Activated B cell treated with CpG ODN at 0.5 μM for 24 hours (primary cell): ENCODE data around the gene SOX3. TPM values are rescaled to one million over a fixed set of nuclear protein-coding genes. Genes with fewer than 3 reads are reported as not detected.

Source experiments
- ATAC-seq: fragments of 200-7000 bp; cut with Tn5 transposase; one replicate; pipeline ENCODE4 v1.10.0; 2021; ENCODE audit warnings: low read depth, mild to moderate bottlenecking, moderate library complexity
- CTCF ChIA-PET: fragments of 350-600 bp; sonication (Branson Sonifier 250); formaldehyde crosslinking; loops from one replicate; lab custom pipeline; 2021; ENCODE audit warnings: antibody characterized with exemption; lab: Charles Lee
- POLR2A ChIA-PET: fragments of 350-600 bp; sonication (Branson Sonifier 250); formaldehyde crosslinking; loops from one replicate; lab custom pipeline; 2021; ENCODE audit warnings: antibody characterized with exemption; lab: Charles Lee
- DNase-seq: peaks from one replicate; pipeline ENCODE4 v3.0.0; 2022
- H3K27ac Mint-ChIP-seq: one replicate; pipeline ENCODE4 v1.8.0; 2020; ENCODE audit warnings: mixed read lengths
- H3K27me3 Mint-ChIP-seq: one replicate; pipeline ENCODE4 v1.8.0; 2021; ENCODE audit warnings: mixed read lengths
- H3K36me3 Mint-ChIP-seq: one replicate; pipeline ENCODE4 v1.8.0; 2021; ENCODE audit warnings: low read depth, mixed read lengths
- H3K4me1 Mint-ChIP-seq: one replicate; pipeline ENCODE4 v1.8.0; 2021; ENCODE audit warnings: mixed read lengths
- H3K4me3 Mint-ChIP-seq: one replicate; pipeline ENCODE4 v1.8.0; 2020; ENCODE audit warnings: mild to moderate bottlenecking, mixed read lengths
- H3K9me3 Mint-ChIP-seq: one replicate; pipeline ENCODE4 v1.8.0; 2020; ENCODE audit warnings: mixed read lengths
- CTCF ChIP-seq: fragments of 200-600 bp; IDR thresholded peaks from one replicate; pipeline ENCODE4 v1.8.0; 2022; ENCODE audit warnings: antibody characterized with exemption, mild to moderate bottlenecking
- intact Hi-C: fragments of 100-400 bp; cut with micrococcal nuclease; formaldehyde crosslinking; loops from one replicate; pipeline ENCODE4 v1.15.1; 2024
- total RNA-seq: library from RNA; stranded (reverse); gene quantifications from 2 replicates; pipeline ENCODE4 v1.2.3, GENCODE V29; 2022

SOX3 gene
- total RNA-seq, 1 donor from 2014 or later, result not detected

- H3K4me1 Mint-ChIP-seq, result no peaks in the 10 kb centered on the region
- H3K4me3 Mint-ChIP-seq, result no peak overlapping the region
- no peak overlapping the region for H3K27ac Mint-ChIP-seq
- ATAC-seq, result no peak
- CTCF ChIA-PET, result no interaction called here
- intact Hi-C loops, result no loop called here
- POLR2A ChIA-PET, result no interaction called here
- TF ChIP-seq CTCF, result no peak
- DNase-seq, result no peak
- no peaks in the 10 kb centered on the region for H3K9me3 Mint-ChIP-seq
- peaks cover 24% of the 10 kb centered on the region for H3K27me3 Mint-ChIP-seq
- no peaks in the 10 kb centered on the region for H3K36me3 Mint-ChIP-seq
Observed at GRCh38 chrX:140508958-140509357, 4.1 kb upstream of the SOX3 start.

- intact Hi-C loops, result no loop called here
- no peak for TF ChIP-seq CTCF
- peaks cover 24% of the 10 kb centered on the region for H3K27me3 Mint-ChIP-seq
- H3K4me3 Mint-ChIP-seq, result no peak overlapping the region
- no peaks in the 10 kb centered on the region for H3K36me3 Mint-ChIP-seq
- no peaks in the 10 kb centered on the region for H3K9me3 Mint-ChIP-seq
- POLR2A ChIA-PET, result no interaction called here
- DNase-seq (no peak), ATAC-seq (no peak)
- H3K27ac Mint-ChIP-seq, result no peak overlapping the region
- H3K4me1 Mint-ChIP-seq, result peaks cover 5% of the 10 kb centered on the region
- CTCF ChIA-PET, result no interaction called here
Observed at GRCh38 chrX:140507982-140508305, 3.1 kb upstream of the SOX3 start.

- POLR2A ChIA-PET, result no interaction called here
- ATAC-seq (no peak), DNase-seq (no peak)
- no peaks in the 10 kb centered on the region for H3K9me3 Mint-ChIP-seq
- no peak overlapping the region for H3K27ac Mint-ChIP-seq
- intact Hi-C loops, result no loop called here
- H3K4me3 Mint-ChIP-seq, result no peak overlapping the region
- no peaks in the 10 kb centered on the region for H3K36me3 Mint-ChIP-seq
- CTCF ChIA-PET, result no interaction called here
- peaks cover 7% of the 10 kb centered on the region for H3K4me1 Mint-ChIP-seq
- H3K27me3 Mint-ChIP-seq, result peaks cover 26% of the 10 kb centered on the region
- TF ChIP-seq CTCF, result no peak
Observed at GRCh38 chrX:140507223-140507981, 2.5 kb upstream of the SOX3 start.

- peaks cover 7% of the 10 kb centered on the region for H3K4me1 Mint-ChIP-seq
- ChIA-PET POLR2A (no interaction called here), CTCF (no interaction called here)
- no peak overlapping the region for H3K27ac Mint-ChIP-seq
- H3K4me3 Mint-ChIP-seq, result no peak overlapping the region
- intact Hi-C loops, result no loop called here
- no peak for ATAC-seq
- H3K27me3 Mint-ChIP-seq, result peaks cover 32% of the 10 kb centered on the region
- H3K36me3 Mint-ChIP-seq, result no peaks in the 10 kb centered on the region
- no peak for DNase-seq
- no peak for TF ChIP-seq CTCF
- no peaks in the 10 kb centered on the region for H3K9me3 Mint-ChIP-seq
Observed at GRCh38 chrX:140505421-140506337, 810 bp upstream of the SOX3 start.

- H3K4me3 Mint-ChIP-seq, result no peak overlapping the region
- H3K27ac Mint-ChIP-seq, result no peak overlapping the region
- H3K36me3 Mint-ChIP-seq, result no peaks in the 10 kb centered on the region
- intact Hi-C loops, result no loop called here
- peaks cover 24% of the 10 kb centered on the region for H3K27me3 Mint-ChIP-seq
- ATAC-seq (no peak), DNase-seq (no peak)
- no peaks in the 10 kb centered on the region for H3K9me3 Mint-ChIP-seq
- peaks cover 7% of the 10 kb centered on the region for H3K4me1 Mint-ChIP-seq
- CTCF ChIA-PET, result no interaction called here
- POLR2A ChIA-PET, result no interaction called here
- TF ChIP-seq CTCF, result no peak
Observed at GRCh38 chrX:140503714-140504351, 1.0 kb downstream of the SOX3 start.
